LNCaP clone FGC (cell line): ENCODE measurements around the gene TXLNG.
A peak's percentile ranks its signal among the peaks of the same experiment; 100 is the strongest.

ENCODE experiments used
- DNase-seq: peaks from one replicate; pipeline ENCODE4 v3.0.0-alpha.2; 2011; ENCODE audit warnings: low read depth
- H3K4me3 ChIP-seq: 2 replicates; pipeline ENCODE4 v1.5.1; 2011; ENCODE audit warnings: mild to moderate bottlenecking, low read depth, low read length, control low read depth
- CTCF ChIP-seq: IDR thresholded peaks from 2 replicates; pipeline ENCODE4 v1.5.1; 2012; ENCODE audit warnings: mild to moderate bottlenecking; ENCODE audit not compliant: control insufficient read depth, insufficient read depth; ENCODE audit errors: extremely low read depth

Gene TXLNG

GRCh38 chrX:16873106-16873505 is 86.8 kb downstream of the TXLNG start:
- no peak for TF ChIP-seq CTCF
- DNase-seq: no peak
- no peak overlapping the region for H3K4me3 ChIP-seq

DNA sequence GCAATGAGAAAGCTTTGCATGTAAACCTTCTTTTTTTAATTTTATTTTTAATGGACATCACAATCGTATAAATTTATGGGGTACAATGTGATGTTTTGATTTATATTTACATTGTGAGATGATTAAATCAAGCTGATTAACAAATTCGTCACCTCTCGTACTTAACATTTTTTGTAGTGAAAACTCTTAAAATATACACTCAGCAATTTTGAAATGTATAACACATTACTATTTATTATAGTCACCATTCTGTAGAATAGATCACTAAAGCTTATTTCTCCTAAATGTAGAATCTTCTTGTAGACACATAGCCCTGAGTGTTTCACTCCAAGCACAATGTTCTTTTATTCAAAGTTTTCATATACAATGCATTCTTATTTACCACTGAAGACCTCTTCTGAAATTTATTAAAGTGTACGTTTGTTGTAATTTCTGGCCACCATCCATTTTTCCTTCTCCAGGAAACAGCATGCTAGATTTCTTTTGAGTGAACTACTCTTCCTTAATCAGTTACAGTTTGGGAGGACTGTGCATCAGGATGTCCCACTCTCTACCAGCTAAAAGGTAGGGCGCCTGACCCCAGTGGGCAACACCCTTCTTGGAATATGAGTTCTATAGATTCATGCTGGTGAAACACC is 88.3 kb downstream of the TXLNG start:
- TF ChIP-seq CTCF: no peak
- DNase-seq: no peak
- H3K4me3 ChIP-seq: no peak overlapping the region

DNA sequence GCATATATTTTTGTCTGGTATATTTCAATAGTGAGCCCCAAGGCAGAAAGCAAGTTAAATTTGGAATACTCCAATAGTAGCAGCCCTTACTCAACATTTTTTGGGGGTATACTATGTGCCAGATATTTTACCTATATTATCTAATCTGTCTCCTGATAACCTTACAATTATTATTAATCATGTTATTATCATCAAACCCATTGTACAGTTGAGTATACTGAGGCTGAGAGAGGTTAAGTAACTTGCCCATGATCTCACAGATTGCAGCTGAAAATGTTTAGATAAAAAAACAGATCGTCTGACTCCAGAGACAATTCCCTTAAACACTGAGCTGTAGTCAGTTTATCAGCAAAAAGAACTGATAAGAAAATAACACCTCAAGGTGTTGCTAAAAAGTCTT is 90.4 kb downstream of the TXLNG start:
- TF ChIP-seq CTCF: no peak
- no peak for DNase-seq

GRCh38 chrX:16882169-16882568 is 95.9 kb downstream of the TXLNG start:
- TF ChIP-seq CTCF: no peak
- DNase-seq: no peak
- H3K4me3 ChIP-seq: no peak overlapping the region

More for the DNA sequence above, 90.4 kb downstream of the TXLNG start:
- no peak overlapping the region for H3K4me3 ChIP-seq

- peak overlapping the region; percentile 28; the same call in 1 of the 2 replicates for H3K4me3 ChIP-seq
- TF ChIP-seq CTCF: peak; percentile 71
- DNase-seq: no peak
These were observed 96.6 kb downstream of the TXLNG start for GRCh38 chrX:16882702-16883486.

DNA sequence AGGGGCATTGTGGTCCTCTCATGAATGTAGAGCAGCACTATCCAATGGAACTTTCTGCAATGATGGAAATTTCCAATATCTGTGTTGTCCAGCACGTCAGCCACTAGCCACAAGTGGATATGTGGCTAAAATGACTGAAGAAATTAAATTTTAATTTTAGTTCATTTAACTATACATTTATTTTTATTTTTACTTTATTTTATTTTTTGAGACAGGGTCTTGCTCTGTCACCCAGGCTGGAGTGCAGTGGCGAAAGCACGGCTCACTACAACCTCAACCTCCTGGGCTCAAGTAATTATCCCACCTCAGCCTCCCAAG is 97.2 kb downstream of the TXLNG start:
- no peak for TF ChIP-seq CTCF
- DNase-seq: no peak
- H3K4me3 ChIP-seq: no peak overlapping the region
